Measurements from ENCODE around the gene BTBD17. TPM values are rescaled to one million over a fixed set of nuclear protein-coding genes. Genes with fewer than 3 reads are reported as not detected.

The BTBD17 gene
- total and polyA plus RNA-seq, 2 of the 8 experiments (the other 6 are each of a cell fraction or from before 2014, with no cell fraction given), result 7.0 to 14.8 TPM

DNA sequence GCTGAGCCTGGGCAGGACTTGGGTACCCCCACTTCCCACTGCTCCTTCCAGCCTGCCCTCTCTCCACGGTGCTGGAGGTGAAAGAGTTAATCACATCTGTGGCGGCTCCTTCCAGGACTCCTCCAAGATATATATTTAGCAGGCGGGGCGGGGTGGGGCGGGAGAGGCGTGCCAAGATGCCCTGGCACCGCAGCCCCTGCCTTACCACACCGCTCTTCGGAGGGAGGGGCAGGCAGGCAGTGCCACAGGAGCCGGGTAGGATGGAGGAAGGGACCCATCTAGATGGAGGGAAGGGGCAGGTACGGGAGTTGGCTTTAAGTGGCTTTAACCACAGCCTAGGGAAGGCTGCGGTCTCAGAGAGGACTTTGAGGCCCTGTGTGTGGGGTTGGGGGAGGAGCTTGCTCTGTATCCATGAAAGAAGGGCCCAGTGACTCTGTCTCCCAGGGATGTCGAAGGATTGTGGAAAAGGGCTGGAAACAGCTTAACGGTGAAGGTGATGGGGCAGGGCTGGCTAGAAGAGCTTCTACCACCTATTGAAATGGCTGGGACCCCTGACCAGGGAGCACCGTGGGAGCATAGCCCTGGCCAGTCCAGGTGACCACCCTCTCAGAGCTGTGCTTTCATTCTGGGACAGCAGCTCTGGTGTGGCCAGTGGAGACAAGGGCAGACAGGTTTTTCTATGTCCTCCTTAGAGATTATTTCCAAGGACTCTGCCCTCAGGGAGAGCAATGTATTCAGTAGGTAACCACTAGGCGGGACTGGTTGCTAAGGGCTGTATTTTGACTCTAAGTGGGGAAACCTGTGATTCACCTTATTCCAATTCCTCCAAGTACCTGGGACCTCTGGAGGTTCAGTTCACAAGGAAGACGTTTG, 18.7 kb upstream of the BTBD17 start (continued):
- TF ChIP-seq, protein P1, sequence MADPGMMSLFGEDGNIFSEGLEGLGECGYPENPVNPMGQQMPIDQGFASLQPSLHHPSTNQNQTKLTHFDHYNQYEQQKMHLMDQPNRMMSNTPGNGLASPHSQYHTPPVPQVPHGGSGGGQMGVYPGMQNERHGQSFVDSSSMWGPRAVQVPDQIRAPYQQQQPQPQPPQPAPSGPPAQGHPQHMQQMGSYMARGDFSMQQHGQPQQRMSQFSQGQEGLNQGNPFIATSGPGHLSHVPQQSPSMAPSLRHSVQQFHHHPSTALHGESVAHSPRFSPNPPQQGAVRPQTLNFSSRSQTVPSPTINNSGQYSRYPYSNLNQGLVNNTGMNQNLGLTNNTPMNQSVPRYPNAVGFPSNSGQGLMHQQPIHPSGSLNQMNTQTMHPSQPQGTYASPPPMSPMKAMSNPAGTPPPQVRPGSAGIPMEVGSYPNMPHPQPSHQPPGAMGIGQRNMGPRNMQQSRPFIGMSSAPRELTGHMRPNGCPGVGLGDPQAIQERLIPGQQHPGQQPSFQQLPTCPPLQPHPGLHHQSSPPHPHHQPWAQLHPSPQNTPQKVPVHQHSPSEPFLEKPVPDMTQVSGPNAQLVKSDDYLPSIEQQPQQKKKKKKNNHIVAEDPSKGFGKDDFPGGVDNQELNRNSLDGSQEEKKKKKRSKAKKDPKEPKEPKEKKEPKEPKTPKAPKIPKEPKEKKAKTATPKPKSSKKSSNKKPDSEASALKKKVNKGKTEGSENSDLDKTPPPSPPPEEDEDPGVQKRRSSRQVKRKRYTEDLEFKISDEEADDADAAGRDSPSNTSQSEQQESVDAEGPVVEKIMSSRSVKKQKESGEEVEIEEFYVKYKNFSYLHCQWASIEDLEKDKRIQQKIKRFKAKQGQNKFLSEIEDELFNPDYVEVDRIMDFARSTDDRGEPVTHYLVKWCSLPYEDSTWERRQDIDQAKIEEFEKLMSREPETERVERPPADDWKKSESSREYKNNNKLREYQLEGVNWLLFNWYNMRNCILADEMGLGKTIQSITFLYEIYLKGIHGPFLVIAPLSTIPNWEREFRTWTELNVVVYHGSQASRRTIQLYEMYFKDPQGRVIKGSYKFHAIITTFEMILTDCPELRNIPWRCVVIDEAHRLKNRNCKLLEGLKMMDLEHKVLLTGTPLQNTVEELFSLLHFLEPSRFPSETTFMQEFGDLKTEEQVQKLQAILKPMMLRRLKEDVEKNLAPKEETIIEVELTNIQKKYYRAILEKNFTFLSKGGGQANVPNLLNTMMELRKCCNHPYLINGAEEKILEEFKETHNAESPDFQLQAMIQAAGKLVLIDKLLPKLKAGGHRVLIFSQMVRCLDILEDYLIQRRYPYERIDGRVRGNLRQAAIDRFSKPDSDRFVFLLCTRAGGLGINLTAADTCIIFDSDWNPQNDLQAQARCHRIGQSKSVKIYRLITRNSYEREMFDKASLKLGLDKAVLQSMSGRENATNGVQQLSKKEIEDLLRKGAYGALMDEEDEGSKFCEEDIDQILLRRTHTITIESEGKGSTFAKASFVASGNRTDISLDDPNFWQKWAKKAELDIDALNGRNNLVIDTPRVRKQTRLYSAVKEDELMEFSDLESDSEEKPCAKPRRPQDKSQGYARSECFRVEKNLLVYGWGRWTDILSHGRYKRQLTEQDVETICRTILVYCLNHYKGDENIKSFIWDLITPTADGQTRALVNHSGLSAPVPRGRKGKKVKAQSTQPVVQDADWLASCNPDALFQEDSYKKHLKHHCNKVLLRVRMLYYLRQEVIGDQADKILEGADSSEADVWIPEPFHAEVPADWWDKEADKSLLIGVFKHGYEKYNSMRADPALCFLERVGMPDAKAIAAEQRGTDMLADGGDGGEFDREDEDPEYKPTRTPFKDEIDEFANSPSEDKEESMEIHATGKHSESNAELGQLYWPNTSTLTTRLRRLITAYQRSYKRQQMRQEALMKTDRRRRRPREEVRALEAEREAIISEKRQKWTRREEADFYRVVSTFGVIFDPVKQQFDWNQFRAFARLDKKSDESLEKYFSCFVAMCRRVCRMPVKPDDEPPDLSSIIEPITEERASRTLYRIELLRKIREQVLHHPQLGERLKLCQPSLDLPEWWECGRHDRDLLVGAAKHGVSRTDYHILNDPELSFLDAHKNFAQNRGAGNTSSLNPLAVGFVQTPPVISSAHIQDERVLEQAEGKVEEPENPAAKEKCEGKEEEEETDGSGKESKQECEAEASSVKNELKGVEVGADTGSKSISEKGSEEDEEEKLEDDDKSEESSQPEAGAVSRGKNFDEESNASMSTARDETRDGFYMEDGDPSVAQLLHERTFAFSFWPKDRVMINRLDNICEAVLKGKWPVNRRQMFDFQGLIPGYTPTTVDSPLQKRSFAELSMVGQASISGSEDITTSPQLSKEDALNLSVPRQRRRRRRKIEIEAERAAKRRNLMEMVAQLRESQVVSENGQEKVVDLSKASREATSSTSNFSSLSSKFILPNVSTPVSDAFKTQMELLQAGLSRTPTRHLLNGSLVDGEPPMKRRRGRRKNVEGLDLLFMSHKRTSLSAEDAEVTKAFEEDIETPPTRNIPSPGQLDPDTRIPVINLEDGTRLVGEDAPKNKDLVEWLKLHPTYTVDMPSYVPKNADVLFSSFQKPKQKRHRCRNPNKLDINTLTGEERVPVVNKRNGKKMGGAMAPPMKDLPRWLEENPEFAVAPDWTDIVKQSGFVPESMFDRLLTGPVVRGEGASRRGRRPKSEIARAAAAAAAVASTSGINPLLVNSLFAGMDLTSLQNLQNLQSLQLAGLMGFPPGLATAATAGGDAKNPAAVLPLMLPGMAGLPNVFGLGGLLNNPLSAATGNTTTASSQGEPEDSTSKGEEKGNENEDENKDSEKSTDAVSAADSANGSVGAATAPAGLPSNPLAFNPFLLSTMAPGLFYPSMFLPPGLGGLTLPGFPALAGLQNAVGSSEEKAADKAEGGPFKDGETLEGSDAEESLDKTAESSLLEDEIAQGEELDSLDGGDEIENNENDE (IDR thresholded peaks at IDR 0.05; ENCODE audit: insufficient replicate concordance, low read length), result no peak
- TF ChIP-seq, protein P2, sequence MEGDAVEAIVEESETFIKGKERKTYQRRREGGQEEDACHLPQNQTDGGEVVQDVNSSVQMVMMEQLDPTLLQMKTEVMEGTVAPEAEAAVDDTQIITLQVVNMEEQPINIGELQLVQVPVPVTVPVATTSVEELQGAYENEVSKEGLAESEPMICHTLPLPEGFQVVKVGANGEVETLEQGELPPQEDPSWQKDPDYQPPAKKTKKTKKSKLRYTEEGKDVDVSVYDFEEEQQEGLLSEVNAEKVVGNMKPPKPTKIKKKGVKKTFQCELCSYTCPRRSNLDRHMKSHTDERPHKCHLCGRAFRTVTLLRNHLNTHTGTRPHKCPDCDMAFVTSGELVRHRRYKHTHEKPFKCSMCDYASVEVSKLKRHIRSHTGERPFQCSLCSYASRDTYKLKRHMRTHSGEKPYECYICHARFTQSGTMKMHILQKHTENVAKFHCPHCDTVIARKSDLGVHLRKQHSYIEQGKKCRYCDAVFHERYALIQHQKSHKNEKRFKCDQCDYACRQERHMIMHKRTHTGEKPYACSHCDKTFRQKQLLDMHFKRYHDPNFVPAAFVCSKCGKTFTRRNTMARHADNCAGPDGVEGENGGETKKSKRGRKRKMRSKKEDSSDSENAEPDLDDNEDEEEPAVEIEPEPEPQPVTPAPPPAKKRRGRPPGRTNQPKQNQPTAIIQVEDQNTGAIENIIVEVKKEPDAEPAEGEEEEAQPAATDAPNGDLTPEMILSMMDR (IDR thresholded peaks at IDR 0.05; ENCODE audit: control extremely low read depth in 1 of 3, insufficient read depth in 1 of 3, low read depth in 1 of 3, low read length in 3 of 3), result peak in 2 of 3 experiments; percentile 28 to 30; a peak in 2 of 4 replicates
- 0 out of 2 replicates have a peak, but pooled peaks have one; percentile 1 for TF ChIP-seq SP4 (IDR thresholded peaks at IDR 0.05; ENCODE audit: low read length)
- peak; percentile 34 to 55 for TF ChIP-seq RAD21 (IDR thresholded peaks at IDR 0.05 in 1 of 2, conservative IDR thresholded peaks at IDR 0.05 in 1 of 2; ENCODE audit: low read depth in 2 of 2, low read length in 2 of 2)
